ENCODE results near the gene FGF3.

FGF3 gene

DNA sequence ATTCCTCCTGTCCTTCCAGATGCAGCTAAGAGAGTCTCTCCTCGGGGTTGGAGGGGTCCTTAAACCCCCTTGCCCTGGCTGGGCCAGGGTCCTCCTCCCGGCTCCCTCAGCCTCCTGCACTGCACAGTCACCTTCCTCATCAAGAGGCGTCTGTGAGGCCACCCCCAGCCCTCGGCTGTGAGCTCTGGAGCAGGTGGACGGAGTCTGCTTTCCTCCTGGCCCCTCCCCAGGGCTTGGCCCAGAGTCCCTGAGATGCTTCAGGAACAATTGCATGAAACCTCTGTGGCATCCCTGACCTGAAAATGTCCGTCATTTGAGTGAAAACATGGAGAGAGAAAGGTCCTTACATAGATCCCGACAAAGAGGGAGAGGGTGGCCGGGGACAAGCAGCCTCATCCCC lies 6.7 kb upstream of the FGF3 start:
- in situ Hi-C loops (cut with HindIII; ENCODE audit: low sequenced_read_pairs): no loop called here

DNA sequence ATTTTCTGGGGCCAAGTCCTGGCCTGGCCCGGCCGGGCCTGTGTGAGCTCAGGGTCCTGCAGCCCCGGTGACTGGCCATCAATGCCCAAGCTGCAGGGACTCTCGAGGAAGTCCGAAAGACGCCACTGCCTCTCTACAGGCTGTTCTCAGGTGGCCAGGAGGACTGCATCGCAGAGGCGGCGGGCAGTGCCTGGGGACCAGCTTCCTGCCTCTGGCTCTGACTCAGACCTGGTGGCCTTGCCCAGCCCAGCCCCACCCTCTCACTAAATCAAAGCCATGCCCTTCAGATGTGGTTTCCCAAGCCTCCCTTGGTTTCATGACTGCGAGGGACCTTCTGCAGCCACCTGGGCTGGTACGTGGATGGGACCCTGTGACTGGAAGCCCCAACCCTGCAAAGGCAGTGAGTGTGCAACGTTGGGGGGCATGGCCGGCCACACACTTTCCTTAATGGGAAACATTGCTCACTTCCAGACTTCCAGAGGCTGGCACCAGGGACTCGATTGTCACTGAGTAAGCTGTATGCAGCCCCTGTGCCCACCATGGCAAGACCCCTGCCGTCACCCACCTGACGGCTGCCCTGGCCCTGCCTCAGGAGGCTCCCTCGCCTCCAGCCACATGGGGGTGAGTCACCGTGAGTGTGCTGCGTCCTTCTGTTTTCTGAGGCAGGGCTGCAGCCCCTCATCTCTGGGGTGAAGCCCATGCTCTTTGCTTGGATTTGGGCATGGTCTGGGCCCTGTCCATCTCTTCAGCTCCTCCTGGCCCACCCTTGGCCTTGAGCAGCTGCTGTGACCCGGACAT lies 6.0 kb upstream of the FGF3 start:
- in situ Hi-C loops (cut with HindIII; ENCODE audit: low sequenced_read_pairs): no loop called here

DNA sequence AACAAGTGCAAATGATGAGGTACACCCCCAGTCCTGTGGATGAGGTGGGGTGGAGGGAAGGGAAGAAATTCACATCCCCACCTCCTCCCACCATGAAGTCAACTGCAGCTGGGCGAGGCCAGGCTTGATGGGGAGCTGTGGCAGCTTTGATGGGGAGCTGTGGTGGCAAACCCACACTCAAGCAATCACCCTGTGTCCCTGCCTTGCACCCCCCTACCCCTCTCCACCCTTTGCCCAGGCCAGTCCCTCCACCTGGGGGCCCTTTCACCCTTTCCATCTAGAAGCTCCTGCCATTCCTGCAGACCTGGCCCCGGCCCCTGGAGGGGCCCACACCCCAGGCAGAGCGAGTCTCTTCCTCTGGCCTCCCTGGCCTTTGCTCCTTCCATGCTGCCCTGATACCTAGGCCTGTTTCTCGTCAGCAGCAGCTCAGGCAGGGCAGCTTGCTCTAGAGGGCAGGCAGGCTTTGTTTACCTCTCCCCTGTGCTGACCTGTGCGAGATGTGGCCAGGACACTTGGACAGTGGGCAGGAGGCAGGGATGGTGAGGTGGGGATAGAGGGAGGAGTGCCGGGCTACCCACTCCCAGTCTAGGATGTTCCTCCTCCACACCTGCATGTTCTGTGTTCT lies 4.5 kb upstream of the FGF3 start:
- in situ Hi-C loops (cut with HindIII; ENCODE audit: low sequenced_read_pairs): no loop called here

DNA sequence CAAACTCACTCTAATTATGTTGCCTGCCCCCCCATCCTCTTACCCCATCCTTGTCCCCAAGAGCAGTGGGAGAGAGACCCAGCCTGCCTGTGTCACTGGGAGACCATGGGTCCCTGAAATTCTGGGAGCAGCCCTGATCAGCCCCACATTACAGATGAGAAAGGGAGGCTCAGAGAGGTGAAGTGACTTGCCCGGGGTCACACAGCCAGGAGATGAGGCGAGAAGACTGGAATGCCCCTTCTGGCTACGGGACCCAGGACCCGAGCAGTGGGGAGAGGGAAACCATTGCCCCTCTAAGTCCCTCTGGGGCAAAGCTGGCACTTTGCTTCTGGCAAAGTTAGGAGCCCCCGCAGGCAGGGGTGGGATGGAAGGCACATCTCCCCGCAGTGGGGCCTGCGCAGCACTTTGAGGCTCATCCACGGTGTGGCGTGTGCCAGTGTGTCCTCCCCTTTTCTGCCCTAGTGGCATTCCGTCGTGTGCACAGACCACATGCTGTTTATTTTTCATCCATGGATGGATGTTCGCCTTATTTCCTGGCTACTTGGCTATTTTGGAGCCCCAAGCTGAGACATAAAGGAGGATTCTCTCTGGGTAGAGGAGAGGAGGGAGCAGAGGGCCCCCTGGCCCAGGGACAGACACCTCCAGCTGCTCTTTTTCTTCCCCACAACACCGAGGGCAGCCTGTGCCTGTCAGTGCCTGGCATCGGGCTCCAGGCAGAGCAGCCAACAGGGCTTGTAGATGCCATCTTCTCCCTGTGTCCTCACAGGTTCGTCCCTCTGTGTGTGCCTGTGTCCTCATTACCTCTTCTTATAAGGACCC lies 3.7 kb upstream of the FGF3 start:
- in situ Hi-C loops (cut with HindIII; ENCODE audit: low sequenced_read_pairs): no loop called here

DNA sequence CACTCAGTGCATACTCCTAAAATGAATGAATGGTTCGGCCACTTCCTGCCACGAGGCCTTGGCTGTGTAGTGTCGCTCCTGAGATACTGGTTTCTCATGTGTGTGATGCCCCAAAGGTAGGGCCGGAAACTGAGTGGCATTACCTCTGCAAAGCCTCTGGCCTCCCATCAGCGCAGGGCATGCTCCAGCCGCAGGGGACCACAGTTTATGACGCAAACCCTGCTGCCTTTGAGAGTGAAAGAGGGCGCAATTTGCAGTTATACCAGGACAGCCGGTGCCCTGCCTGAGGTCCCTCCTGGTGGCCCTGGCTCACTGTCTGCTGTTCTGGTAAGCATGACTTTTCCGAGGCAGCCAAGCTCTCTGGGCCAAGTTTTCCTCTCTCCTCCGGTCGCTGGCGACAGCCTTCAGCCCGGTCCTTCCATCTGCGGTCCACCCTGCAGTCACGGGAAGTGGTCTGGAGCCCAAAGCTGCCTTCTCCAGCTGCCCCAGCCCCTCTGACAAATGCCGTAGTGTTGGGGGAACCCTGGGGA lies 2.4 kb upstream of the FGF3 start:
- in situ Hi-C loops (cut with HindIII; ENCODE audit: low sequenced_read_pairs): no loop called here

DNA sequence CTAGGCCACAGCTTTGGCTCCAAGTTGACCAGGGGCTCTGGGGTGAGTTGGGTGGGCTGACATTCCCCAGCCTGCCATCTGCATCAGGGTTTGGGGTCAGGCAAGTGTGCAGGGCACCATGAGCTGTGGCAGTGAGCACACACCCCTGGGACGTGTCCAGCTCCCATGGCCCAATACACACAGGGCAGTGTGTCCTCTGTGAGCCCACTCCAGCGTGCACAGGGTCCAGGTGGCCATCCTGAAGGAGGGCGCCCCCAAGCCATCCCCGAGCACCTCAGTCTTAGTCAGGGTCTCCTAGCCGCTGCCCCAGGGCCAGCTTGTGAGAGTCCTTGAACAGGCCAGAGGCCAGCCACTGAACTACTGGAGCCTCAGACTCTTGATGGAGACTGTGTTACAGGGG lies 1.2 kb upstream of the FGF3 start:
- in situ Hi-C loops (cut with HindIII; ENCODE audit: low sequenced_read_pairs): no loop called here

DNA sequence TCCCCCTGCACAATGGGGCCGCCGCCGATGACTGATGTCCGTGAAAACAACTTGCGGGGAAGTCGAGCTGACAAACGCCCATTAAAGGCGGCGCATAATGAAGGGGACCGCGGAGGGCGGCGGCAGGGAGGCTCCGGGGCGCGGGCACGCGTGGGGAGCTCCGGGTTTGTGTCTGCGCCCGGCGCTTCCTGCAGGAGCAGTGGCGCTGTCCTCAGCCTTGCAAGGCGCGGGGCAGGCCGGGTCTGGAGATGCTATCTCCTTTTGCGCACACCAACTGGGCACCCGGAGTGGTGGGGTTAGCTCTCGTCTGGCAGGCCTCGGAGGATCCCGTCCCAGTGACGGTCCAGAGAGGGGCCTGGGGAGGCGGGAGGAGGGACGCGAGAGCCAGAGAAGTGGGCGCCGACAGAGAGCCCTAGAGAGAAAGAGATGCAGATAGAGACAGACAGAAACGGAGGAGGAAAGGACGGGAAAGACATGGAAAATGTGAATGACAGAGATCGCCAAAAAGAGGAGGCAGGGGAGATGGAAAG lies 390 bp upstream of the FGF3 start:
- in situ Hi-C loops (cut with HindIII; ENCODE audit: low sequenced_read_pairs): no loop called here

DNA sequence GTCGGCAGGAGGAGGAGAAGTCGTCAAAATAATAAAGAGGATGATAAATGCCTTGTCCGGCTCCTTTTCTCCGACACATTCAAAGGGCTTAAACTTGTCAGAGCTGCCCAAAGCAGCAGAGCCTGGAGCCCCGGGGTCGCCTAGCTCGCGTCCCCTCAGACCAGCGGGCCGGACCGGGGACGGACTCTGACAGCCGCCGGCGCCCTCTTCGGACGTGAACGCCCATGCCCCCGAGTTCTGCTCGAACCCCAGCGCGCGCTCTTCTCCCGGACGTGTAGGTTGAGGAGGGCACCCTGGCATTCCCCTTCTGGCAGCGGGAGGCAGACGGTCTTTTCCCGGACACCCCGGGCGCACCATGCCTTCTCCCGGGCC lies 999 bp downstream of the FGF3 start:
- in situ Hi-C loops (cut with HindIII; ENCODE audit: low sequenced_read_pairs): no loop called here

DNA sequence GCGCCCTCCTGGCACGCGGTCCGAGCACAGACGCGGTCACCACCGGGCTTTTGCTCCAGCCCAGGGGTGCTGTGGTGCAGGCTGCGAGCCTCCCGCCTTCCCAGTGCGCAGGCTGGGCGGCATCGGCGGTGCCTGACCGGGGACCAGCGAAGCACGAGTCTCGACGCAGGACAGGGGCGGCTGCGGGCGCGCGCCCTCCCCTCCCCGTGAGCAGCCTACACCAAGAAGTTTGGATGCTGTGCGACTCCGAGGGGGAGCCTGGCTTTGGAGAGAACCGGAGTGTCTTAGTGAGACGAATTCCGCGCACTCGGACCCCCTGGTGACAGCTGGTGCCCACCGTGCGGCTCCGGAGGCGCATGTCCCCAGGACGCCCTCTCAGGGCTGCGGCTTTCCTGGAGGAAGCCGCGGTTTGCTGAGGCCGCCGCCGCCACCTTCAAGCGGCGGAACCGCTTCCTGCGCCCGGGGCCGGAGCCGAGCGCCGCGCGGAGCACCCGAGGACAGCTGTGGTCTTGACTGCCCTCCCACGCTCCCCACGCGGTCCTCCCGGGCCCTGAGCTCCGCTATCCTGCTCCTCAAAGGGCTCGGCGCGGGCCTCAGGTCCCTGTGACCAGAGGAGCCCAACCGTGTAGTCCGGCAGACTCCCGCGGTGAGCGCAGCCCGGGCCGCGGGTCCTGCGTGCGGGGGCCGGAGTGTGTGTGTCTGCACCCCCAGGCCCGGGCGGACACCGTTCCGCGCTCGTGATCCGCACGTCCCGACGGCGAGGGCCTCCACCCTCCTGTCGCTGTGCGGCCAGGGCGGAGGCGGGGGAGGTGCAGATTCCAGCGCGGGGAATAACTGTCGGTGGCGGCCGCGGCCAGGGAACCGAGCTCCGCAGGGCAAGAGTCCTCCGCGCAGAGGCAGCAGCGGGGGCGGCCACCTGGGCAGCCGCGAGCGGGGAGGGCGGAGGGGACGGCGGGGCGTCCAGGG lies 1.7 kb downstream of the FGF3 start:
- in situ Hi-C loops (cut with HindIII; ENCODE audit: low sequenced_read_pairs): no loop called here

DNA sequence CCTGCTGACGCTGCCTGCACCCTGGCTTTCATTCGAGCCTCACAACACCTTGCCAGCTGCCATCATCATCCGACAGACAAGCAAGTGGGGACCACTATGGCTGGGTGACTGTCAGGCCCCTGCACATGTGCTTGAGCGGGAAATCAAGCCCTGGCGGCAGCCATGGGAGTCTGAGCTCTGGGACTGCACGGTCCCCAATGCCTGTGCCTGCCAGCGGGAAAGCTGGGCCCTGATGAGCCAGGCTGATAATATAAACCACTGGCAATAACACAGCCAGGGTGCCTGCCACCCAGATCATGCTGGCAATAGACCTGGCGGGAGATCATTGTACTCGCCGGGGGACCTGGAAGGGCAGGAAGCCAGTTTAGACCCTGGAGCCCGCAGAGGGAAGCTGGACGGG lies 2.5 kb downstream of the FGF3 start:
- in situ Hi-C loops (cut with HindIII; ENCODE audit: low sequenced_read_pairs): no loop called here

DNA sequence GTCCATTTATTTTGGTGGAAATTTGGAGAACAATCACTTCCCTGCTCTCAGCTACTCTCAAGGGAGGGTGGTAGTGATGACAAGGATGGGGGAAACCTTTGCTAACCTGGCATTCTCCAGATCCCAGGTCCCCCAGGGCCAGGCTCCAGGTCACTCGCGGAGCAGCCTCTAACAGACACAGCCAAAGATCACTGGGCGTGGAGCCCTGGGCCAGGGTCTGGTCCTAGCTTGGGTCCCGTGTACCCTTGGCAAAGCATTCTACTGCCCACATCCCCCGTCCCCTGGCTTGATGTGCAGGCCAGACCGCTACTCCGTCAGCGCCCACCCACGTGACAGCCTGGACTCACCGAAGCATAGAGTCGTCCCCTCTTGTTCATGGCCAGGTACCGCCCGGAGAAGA lies 3.2 kb downstream of the FGF3 start:
- in situ Hi-C loops (cut with HindIII; ENCODE audit: low sequenced_read_pairs): no loop called here

DNA sequence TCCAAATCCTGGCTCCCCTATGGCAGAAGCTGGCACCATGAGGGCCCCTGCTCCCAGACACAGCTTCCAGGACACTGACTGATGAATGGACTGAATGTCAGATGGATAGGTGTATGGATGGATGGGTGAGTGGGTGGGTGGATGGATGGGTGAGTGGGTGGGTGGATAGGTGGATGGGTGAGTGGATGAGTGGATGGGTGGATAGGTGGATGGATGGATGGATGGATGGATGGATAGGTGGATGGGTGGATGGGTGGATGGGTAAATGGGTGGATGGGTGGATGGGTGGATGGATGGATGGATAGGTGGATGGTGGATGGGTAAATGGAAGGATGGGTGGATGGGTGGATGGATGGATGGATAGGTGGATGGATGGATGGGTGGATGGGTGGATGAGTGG lies 4.3 kb downstream of the FGF3 start:
- in situ Hi-C loops (cut with HindIII; ENCODE audit: low sequenced_read_pairs): no loop called here

DNA sequence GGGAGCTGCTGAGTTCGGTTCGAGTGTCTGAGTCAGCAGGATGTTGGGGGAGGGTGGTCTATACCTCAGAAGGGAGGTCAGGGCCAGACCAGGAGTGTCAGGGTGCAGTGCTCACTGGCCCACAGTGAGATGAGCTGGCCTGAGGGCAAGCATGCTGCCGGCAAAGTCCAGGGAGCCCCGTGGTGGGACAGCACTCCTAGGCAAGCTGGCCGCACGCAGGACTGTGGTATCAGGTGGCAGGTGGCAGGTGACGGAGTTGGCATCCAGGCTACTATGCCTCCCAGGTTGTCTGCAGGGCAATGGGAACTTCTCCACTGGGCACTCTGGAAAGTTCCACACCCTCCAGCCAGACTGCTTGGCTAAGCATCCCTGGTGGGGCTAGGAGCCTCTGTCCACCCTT lies 4.8 kb downstream of the FGF3 start:
- in situ Hi-C loops (cut with HindIII; ENCODE audit: low sequenced_read_pairs): no loop called here

DNA sequence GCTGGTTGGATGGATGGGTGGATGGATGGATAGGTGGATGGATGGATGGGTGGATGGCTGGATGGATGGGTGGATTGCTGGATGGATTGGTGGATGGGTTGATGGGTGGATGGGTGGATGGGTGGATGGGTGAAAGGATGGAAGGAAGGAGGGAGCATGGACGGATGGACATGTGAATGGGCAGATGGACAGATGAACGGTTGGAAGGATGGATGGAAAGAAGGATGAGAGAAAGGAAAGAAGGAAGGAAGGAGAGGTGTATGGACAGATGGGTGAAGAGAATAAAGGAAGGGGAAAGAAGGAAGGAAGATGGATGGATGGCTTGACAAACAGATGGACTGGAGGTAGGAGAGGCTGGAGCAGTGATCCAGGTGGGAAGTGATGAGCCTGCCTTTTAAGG lies 5.4 kb downstream of the FGF3 start:
- in situ Hi-C loops (cut with HindIII; ENCODE audit: low sequenced_read_pairs): no loop called here

DNA sequence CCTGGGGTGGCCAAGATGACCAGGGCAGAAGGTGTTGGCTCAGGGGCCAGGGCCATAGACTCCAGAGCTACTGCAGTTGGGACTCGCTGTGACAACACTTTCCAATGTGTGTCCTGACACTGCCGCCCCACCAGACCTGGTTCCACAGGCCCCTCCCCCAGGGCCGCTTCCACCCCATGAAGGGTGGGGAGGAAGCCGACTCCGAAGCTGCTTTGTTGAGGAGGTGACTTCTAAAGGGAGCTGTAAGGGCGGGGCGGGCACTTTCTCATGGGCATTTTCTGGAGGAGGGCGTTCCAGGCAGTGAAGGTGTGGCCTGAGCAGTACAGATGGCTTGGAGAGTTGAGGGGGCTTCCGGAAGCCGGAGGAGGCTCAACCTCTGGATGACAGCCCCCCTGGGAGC lies 6.3 kb downstream of the FGF3 start:
- in situ Hi-C loops (cut with HindIII; ENCODE audit: low sequenced_read_pairs): no loop called here

DNA sequence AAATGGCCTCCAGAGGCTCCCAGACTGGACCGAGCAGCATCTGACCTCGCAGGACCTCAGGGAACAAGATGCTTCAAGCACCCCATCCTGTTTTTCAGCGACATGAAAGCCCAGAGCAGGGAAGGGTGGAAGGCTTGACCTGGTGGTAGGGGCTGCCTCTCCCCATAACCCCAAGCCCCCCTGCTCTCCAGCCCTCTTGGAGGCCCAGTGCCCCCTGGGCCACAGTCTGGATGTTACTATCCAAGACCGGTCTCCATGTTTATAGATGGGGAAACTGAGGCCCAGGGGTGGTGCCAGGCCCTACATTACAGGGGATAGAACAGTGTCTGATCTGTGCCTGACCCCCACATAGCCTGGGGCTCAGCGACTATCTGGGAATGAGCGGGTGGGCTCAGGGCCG lies 7.0 kb downstream of the FGF3 start:
- in situ Hi-C loops (cut with HindIII; ENCODE audit: low sequenced_read_pairs): no loop called here

DNA sequence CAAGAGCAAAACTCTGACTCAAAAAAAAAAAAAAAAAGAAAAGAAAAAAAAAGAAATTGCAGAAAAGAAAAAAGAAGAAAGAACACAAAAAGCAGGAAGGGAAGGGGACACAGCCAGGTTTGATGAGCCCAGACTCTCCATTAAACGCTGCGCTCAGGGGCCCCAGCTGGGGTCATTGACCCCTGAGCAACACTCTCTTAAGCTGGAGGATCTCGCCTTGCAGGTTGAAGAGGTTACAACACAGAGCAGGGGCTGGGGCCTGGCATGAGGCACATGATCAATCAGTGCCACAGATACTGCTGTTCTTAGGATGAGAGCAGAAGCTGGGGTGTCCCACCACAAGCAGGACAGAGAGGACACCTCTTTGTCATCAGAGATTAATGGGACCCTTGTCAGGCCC lies 7.8 kb downstream of the FGF3 start:
- in situ Hi-C loops (cut with HindIII; ENCODE audit: low sequenced_read_pairs): no loop called here

DNA sequence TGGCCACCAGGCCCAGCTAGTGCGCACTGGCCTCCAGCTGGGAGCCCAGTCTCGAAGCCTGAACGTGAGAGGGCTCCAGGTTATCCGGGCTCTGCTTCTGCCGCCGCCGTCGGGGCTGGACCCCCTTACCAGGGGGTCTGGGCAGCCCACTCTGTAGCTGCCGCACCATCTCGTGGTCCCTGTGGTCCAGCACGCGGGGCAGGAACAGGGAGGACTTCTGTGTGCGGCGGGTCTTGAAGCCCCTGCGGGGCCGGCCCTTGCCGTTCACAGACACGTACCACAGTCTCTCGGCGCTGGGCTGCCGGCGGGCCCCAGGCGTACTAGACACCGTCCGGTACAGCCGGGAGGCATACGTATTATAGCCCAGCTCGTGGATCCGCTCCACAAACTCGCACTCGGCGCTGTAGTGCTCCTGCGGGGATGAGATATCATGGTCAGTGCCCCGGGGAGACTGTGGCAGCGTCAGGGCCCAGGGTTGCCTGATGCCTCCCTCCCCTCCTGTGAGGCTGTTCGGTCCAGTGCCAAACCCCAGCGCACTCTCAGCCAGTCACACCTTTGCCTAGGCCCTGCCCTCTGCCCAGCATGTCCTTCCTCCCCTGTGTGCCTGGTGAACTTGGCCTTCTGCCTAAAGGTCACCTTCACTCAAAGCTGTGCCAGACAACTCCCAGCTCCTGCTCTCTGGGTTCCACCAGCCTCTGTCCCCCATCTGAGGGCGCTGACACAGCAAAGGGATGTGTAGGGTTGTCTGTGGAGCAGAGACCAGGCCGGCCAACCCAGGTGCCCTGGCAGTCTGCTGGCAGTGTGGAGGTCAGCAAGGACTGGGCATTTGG lies 8.7 kb downstream of the FGF3 start:
- in situ Hi-C loops (cut with HindIII; ENCODE audit: low sequenced_read_pairs): no loop called here

DNA sequence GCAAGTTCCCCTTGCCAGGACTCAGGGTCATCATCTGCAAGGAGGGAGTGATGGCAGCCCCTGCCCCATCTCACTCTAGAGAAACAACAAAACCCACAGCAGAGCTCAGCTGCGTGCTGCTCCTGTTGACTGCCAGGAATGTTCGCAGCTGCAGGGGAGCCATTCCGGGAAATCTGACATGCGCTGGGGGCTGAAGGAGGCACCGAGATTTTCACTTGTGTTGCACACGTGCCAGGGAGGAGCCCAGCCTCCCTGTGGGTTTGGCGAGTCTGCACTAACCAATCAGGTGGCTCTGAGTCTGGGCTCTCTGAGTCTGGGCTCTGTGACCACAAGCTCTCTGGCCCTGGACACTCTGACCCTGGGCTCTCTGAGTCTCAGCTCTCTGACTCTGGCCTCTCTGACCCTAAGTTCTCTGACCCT lies 10.5 kb downstream of the FGF3 start:
- in situ Hi-C loops (cut with HindIII; ENCODE audit: low sequenced_read_pairs): no loop called here
